ENCODE data around the gene TBC1D3.
"Not testable (repeated sequence)": the region's sequence is repeated elsewhere in the genome, so short reads cannot be mapped to it uniquely, and the experiment has no call there.

TBC1D3 gene

DNA sequence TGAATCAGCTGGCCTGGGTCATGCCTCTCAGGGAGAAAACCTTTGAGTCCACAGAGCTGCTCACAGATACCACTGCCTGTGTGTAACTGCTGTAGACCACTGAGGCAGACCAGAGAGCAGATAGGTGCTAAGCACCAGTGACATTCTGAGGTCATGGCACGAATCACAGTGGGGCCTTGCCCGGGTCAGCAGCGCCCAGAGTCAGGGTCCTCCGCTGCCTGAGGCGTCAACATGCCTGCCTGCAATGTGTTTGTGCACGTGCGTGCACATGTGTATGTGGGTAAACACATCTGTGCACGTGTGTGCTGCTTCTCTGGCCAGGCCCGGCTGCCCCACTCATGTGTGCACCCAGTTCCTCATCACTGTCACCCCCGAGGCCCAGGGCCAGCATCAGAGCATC, at the start of gene TBC1D3:
TBC1D3 (minus strand) TSS at position 101 of the 400 bp plus-strand sequence. CDS start 1,526 bp downstream, outside the sequence.
- DNase-seq (ENCODE audit: low read depth in 2 of 2) = not testable (repeated sequence)

DNA sequence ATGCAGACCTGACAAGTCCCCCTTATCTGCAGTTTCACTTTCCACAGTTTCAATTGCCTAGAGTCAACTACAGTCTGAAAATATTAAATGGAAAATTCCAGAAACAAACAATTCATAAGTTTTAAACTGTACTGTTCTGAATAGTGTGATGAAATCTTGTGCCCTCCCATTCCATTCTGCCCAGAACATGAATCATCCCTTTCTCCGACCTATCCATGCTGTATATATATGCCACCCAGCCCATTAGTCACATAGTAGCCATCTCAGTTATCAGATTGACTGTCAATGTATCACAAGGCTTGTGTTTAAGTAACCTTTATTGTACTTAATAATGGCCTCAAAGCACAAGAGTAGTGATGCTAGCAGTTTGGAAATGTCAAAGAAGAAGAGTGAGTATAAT, 40.4 kb upstream of the TBC1D3 start:
- not testable (repeated sequence) for DNase-seq (ENCODE audit: low read depth in 2 of 2)

DNA sequence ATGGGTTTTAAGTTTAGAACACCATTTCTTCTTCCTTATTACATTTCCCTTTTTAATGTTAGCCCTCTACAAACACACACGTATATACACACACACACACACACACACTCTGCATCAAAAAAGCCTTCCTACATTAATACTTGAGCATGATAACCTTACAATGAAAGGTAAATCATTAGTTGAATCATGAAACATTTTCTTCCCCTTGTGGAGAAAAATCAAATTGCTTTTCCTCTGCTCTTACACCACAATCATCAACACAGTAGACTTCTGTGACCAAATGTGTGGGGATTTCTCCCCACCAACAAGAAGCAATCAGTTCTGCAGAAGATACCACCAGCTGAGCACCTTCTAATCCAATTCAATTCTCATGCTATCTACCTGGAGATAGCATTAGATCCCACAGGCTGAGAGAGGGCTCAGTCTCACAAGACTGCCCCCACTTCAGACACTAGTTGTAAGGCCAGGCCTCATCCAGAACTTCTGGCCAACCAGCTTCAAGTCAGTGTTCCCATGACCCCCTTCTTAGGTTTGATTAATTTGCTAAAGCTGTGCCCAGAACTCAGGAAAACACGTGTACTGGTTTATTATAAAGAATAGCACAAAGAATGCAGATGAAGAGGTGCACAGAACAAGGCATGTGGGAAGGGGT, 33.6 kb upstream of the TBC1D3 start:
- not testable (repeated sequence) for DNase-seq (ENCODE audit: low read depth in 2 of 2)

DNA sequence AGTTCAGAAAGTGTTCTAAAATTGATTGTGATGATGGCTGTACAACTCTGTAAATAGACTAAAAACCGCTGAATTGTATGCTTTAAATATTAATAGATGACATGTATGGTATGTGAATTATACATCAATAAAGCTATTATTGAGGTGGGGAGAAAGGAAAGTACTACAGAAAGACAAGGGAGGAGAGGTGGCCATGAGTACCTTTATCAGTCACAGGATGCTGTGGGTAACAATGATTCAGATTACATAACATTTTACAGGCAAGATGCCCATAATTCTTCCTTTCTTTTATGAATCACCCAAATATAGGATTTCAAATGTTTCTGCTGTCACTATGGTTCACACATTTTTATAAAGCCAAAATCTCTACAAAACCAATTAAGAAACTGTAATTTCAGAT, 28.5 kb upstream of the TBC1D3 start:
- not testable (repeated sequence) for DNase-seq (ENCODE audit: low read depth in 2 of 2)

DNA sequence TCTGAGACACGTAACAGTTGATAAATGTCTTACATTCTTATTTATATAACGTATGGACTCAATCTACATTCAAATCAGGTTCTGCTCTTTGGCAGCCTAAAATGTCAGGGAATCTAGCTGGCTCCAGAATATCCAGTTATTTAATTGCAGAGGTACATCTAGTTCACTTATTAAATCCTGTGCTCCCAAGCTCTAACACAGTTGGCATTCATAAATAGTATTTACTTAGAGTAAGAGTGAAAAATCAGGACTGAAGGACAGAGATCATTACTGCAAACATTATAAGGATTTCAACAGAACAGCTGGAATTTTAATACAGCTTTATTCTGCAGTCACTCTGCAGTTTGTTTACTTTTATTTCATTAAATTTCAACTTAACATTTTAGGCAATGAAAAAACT, 7.9 kb upstream of the TBC1D3 start:
- not testable (repeated sequence) for DNase-seq (ENCODE audit: low read depth in 2 of 2)

GRCh38 chr17:38134860-38135259, 57.5 kb downstream of the TBC1D3 start:
- not testable (repeated sequence) for DNase-seq (ENCODE audit: low read depth in 2 of 2)
